Measurements from ENCODE around the gene GPC2. TPM values are rescaled to one million over a fixed set of nuclear protein-coding genes. Genes with fewer than 3 reads are reported as not detected.
"Not testable (repeated sequence)": the region's sequence is repeated elsewhere in the genome, so short reads cannot be mapped to it uniquely, and the experiment has no call there.

GPC2 gene
- total and polyA plus RNA-seq, 2 donors (not counting 3 experiments of a cell fraction or from before 2014, with no cell fraction given), result 9.2 to 17.5 TPM

DNA sequence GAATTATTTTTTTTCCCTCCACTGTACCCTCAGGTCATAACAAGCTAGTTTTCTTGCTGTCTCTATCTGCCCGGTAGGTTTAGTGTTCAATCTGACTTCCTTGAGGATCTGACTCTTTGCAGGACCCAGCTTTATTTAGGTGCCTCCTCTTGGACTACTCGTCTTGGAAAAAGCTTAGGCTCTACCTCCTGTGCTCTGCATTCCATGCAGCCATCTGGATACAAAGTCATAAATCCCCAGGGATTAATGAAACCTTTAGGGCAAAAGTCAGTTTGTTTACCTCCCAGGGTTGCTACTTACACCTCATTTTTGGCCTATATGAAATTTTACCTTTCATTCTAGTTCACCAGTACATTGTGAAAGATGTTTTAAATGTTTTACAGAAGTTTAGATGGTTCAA, 8.5 kb upstream of the GPC2 start:
- no peaks in the 10 kb centered on the region for H3K9me1 ChIP-seq (replicated peaks; ENCODE audit: control insufficient read depth, extremely low read depth, insufficient read depth, low read length)
- no peak for TF ChIP-seq FOS (IDR thresholded peaks at IDR 0.05; ENCODE audit: borderline replicate concordance, insufficient read depth, low read length)
- TF ChIP-seq, protein P1, sequence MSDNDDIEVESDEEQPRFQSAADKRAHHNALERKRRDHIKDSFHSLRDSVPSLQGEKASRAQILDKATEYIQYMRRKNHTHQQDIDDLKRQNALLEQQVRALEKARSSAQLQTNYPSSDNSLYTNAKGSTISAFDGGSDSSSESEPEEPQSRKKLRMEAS (IDR thresholded peaks at IDR 0.05; ENCODE audit: insufficient read depth, insufficient read length), result no peak
- no peak for TF ChIP-seq POLR2AphosphoS5 (IDR thresholded peaks at IDR 0.05; ENCODE audit: insufficient read depth, low read depth, low read length)
- TF ChIP-seq MYC (IDR thresholded peaks at IDR 0.05; ENCODE audit: low read depth, low read length), result no peak
- no peak overlapping the region for H3K4me3 ChIP-seq (replicated peaks in 1 of 3; ENCODE audit: insufficient read depth in 1 of 3, low read depth in 1 of 3, low read length in 3 of 3)
- dilution Hi-C loops (cut with MboI; ENCODE audit: extremely low pct_ligation_motif_present, low sequenced_read_pairs) (no loop called here), intact Hi-C loops (cut with micrococcal nuclease) (no loop called here)
- POLR2A ChIA-PET, result no interaction called here
- H2AFZ ChIP-seq (ENCODE audit: low read depth, low read length), result no peak overlapping the region
- peaks cover 2 to 4% of the 10 kb centered on the region in 2 experiments for H3K27me3 ChIP-seq (ENCODE audit: control insufficient read depth in 2 of 2, insufficient read depth in 2 of 2, low read length in 2 of 2)
- no peaks in the 10 kb centered on the region for H3K79me2 ChIP-seq (ENCODE audit: control insufficient read depth, insufficient read depth, low read length)
- H3K27ac ChIP-seq (ENCODE audit: insufficient read depth, low read depth, low read length), result no peak overlapping the region
- CTCF ChIA-PET, result interaction anchor here (1.2 kb wide), 1 partner anchor 17 kb away, joined by 4 read pairs; the partner anchor contains the start of gene GAL3ST4
- no peak overlapping the region for H3K9ac ChIP-seq (replicated peaks; ENCODE audit: extremely low read depth, insufficient read depth, low read length)
- H3K4me2 ChIP-seq (ENCODE audit: insufficient read depth, low read length), result no peak overlapping the region
- DNase-seq (ENCODE audit: low read depth, low spot score) (no peak), FAIRE-seq (no peak)
- H3K36me3 ChIP-seq (ENCODE audit: control insufficient read depth in 2 of 2, extremely low read depth in 1 of 2, insufficient read depth in 2 of 2, low read length in 2 of 2), result no peaks in the 10 kb centered on the region
- H4K20me1 ChIP-seq (replicated peaks; ENCODE audit: control insufficient read depth, extremely low read depth, insufficient read depth, low read length), result no peaks in the 10 kb centered on the region
- no peaks in the 10 kb centered on the region for H3K4me1 ChIP-seq (ENCODE audit: control insufficient read depth, extremely low read depth, insufficient read depth, low read length)
- BruUV-seq (replicated peaks), result no TSS peak
- no peaks in the 10 kb centered on the region for H3K9me3 ChIP-seq (replicated peaks; ENCODE audit: control insufficient read depth, insufficient read depth, low read length)

DNA sequence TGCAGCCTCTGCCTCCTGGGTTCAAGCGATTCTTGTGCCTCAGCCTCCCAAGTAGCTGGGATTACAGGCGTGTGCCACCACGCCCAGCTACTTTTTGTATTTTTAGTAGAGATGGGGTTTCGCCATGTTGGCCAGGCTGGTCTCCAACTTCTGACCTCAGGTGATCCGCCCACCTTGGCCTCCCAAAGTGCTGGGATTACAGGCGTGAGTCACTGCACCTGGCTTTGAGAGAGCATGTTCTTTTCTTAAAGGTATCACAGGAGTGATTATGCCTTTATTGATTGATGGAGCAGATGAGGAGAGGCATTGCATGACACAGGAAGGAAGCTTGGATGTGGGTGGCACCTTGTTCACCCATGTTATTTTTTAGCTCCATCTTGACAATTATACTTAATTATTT, 5.9 kb upstream of the GPC2 start:
- H4K20me1 ChIP-seq (replicated peaks; ENCODE audit: control insufficient read depth, extremely low read depth, insufficient read depth, low read length); H3K4me1 ChIP-seq (ENCODE audit: control insufficient read depth, extremely low read depth, insufficient read depth, low read length); H3K79me2 ChIP-seq (ENCODE audit: control insufficient read depth, insufficient read depth, low read length); H2AFZ ChIP-seq (ENCODE audit: low read depth, low read length); DNase-seq (ENCODE audit: low read depth, low spot score); POLR2A ChIA-PET; H3K27ac ChIP-seq (ENCODE audit: insufficient read depth, low read depth, low read length); H3K9ac ChIP-seq (replicated peaks; ENCODE audit: extremely low read depth, insufficient read depth, low read length); intact Hi-C loops (cut with micrococcal nuclease); H3K4me2 ChIP-seq (ENCODE audit: insufficient read depth, low read length); H3K27me3 ChIP-seq (ENCODE audit: control insufficient read depth in 2 of 2, insufficient read depth in 2 of 2, low read length in 2 of 2); H3K36me3 ChIP-seq (ENCODE audit: control insufficient read depth in 2 of 2, extremely low read depth in 1 of 2, insufficient read depth in 2 of 2, low read length in 2 of 2); dilution Hi-C loops (cut with MboI; ENCODE audit: extremely low pct_ligation_motif_present, low sequenced_read_pairs); H3K9me1 ChIP-seq (replicated peaks; ENCODE audit: control insufficient read depth, extremely low read depth, insufficient read depth, low read length); FAIRE-seq; H3K9me3 ChIP-seq (replicated peaks; ENCODE audit: control insufficient read depth, insufficient read depth, low read length); CTCF ChIA-PET; H3K4me3 ChIP-seq (replicated peaks in 1 of 3; ENCODE audit: insufficient read depth in 1 of 3, low read depth in 1 of 3, low read length in 3 of 3); BruUV-seq (replicated peaks): not testable (repeated sequence)

DNA sequence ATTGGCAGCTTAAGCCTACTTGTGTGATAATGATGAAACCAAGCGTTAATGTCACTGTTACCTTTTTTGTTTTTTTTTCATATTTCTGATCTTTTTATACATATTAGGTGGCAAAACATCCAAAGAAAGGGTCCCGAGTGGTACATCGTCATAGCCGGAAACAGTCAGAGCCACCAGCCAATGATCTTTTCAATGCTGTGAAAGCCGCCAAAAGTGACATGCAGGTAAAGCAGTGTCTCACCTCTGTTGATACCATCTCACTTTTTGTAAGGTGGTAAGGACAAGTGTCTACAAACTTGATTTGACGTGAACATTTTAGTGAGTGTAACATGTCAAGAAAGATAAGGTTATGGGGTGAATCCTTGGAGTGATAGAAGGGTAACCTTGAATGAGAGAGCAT, 5.4 kb upstream of the GPC2 start:
- intact Hi-C loops (cut with micrococcal nuclease); H3K9ac ChIP-seq (replicated peaks; ENCODE audit: extremely low read depth, insufficient read depth, low read length); DNase-seq (ENCODE audit: low read depth, low spot score); dilution Hi-C loops (cut with MboI; ENCODE audit: extremely low pct_ligation_motif_present, low sequenced_read_pairs); H3K27me3 ChIP-seq (ENCODE audit: control insufficient read depth in 2 of 2, insufficient read depth in 2 of 2, low read length in 2 of 2); H3K36me3 ChIP-seq (ENCODE audit: control insufficient read depth in 2 of 2, extremely low read depth in 1 of 2, insufficient read depth in 2 of 2, low read length in 2 of 2); H3K9me3 ChIP-seq (replicated peaks; ENCODE audit: control insufficient read depth, insufficient read depth, low read length); BruUV-seq (replicated peaks); H4K20me1 ChIP-seq (replicated peaks; ENCODE audit: control insufficient read depth, extremely low read depth, insufficient read depth, low read length); H3K4me3 ChIP-seq (replicated peaks in 1 of 3; ENCODE audit: insufficient read depth in 1 of 3, low read depth in 1 of 3, low read length in 3 of 3); H3K4me2 ChIP-seq (ENCODE audit: insufficient read depth, low read length); H2AFZ ChIP-seq (ENCODE audit: low read depth, low read length); H3K27ac ChIP-seq (ENCODE audit: insufficient read depth, low read depth, low read length); H3K79me2 ChIP-seq (ENCODE audit: control insufficient read depth, insufficient read depth, low read length); POLR2A ChIA-PET; H3K4me1 ChIP-seq (ENCODE audit: control insufficient read depth, extremely low read depth, insufficient read depth, low read length); H3K9me1 ChIP-seq (replicated peaks; ENCODE audit: control insufficient read depth, extremely low read depth, insufficient read depth, low read length): not testable (repeated sequence)
- CTCF ChIA-PET, result interaction anchor here (0.9 kb wide), 1 partner anchor 11 kb away, joined by 3 read pairs; no protein-coding TSS in a partner anchor
- FAIRE-seq, result peak; percentile 35

DNA sequence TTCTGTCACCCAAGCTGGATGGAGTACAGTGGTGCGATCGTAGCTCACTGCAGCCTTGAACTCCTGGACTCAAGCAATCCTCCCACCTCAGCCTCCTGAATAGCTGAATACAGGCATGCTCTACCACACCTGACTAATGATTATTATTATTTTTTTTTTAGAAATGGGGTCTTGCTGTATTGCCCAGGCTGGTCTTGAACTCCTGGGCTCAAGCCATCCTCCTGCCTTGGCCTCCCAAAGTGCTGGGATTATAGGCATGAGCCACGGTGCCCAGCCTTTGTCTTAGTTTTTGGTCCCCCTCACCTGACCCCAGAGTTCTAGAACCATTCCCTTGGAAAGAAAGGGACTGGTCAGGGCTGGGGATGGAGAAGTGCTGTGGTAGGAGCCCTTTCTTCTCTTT, 2.9 kb upstream of the GPC2 start:
- POLR2A ChIA-PET; H3K9me3 ChIP-seq (replicated peaks; ENCODE audit: control insufficient read depth, insufficient read depth, low read length); H3K9me1 ChIP-seq (replicated peaks; ENCODE audit: control insufficient read depth, extremely low read depth, insufficient read depth, low read length); CTCF ChIA-PET; H3K9ac ChIP-seq (replicated peaks; ENCODE audit: extremely low read depth, insufficient read depth, low read length); H3K4me1 ChIP-seq (ENCODE audit: control insufficient read depth, extremely low read depth, insufficient read depth, low read length); H3K4me2 ChIP-seq (ENCODE audit: insufficient read depth, low read length); intact Hi-C loops (cut with micrococcal nuclease); FAIRE-seq; H2AFZ ChIP-seq (ENCODE audit: low read depth, low read length); H3K27ac ChIP-seq (ENCODE audit: insufficient read depth, low read depth, low read length); dilution Hi-C loops (cut with MboI; ENCODE audit: extremely low pct_ligation_motif_present, low sequenced_read_pairs); H3K4me3 ChIP-seq (replicated peaks in 1 of 3; ENCODE audit: insufficient read depth in 1 of 3, low read depth in 1 of 3, low read length in 3 of 3); H3K36me3 ChIP-seq (ENCODE audit: control insufficient read depth in 2 of 2, extremely low read depth in 1 of 2, insufficient read depth in 2 of 2, low read length in 2 of 2); H3K27me3 ChIP-seq (ENCODE audit: control insufficient read depth in 2 of 2, insufficient read depth in 2 of 2, low read length in 2 of 2); H4K20me1 ChIP-seq (replicated peaks; ENCODE audit: control insufficient read depth, extremely low read depth, insufficient read depth, low read length); H3K79me2 ChIP-seq (ENCODE audit: control insufficient read depth, insufficient read depth, low read length); DNase-seq (ENCODE audit: low read depth, low spot score); BruUV-seq (replicated peaks): not testable (repeated sequence)
